Body of pancreas (tissue), 4 donors: ENCODE data around the gene ZNF385D. TPM values are rescaled to one million over a fixed set of nuclear protein-coding genes. Genes with fewer than 3 reads are reported as not detected.

Experiments used
- ATAC-seq: fragments of 150-250 bp; one replicate; pipeline ENCODE4 v1.9.1; 2016
- DNase-seq, 4 donors: peaks; one replicate each; pipeline ENCODE4 v3.0.0-alpha.2; 2019
- H3K27ac ChIP-seq, 4 donors: fragments of 200-600 bp; sonication (generic); 1 replicate in 3 of 4; 2 replicates in 1 of 4; pipeline versions ENCODE4 v1.5.1 to v1.6.1; 2016 to 2019; ENCODE audit warnings: mild to moderate bottlenecking in 1 of 4, mixed read lengths in 1 of 4, moderate library complexity in 1 of 4
- H3K27me3 ChIP-seq, 2 donors: fragments of 200-600 bp; sonication (generic); one replicate each; pipeline ENCODE4 v1.6.0; 2016; ENCODE audit warnings: mild to moderate bottlenecking in 1 of 2
- H3K36me3 ChIP-seq, 2 donors: fragments of 200-600 bp; sonication (generic); replicated peaks in 1 of 2; 2 replicates each; pipeline ENCODE4 v1.5.1; 2016; ENCODE audit warnings: low read depth in 2 of 2; ENCODE audit not compliant: insufficient read depth in 1 of 2
- H3K4me1 ChIP-seq: fragments of 200-600 bp; sonication (generic); one replicate; pipeline ENCODE4 v1.6.0; 2016
- H3K4me3 ChIP-seq, 2 donors: fragments of 200-600 bp; sonication (generic); 1 replicate in 1 of 2; 2 replicates in 1 of 2; pipeline ENCODE4 v1.5.1; 2016 to 2019
- H3K9me3 ChIP-seq, 3 donors: fragments of 200-600 bp; sonication (generic); 1 replicate in 2 of 3; 2 replicates in 1 of 3; pipeline ENCODE4 v1.5.1; 2016
- CTCF ChIP-seq, 7 experiments: fragments of 450-650 bp in 4 of 7; fragments of 200-600 bp in 3 of 7; sonication (generic) in 3 of 7; IDR thresholded peaks; one replicate each; pipeline ENCODE4 v1.5.1; 2016 to 2019; ENCODE audit warnings: antibody characterized with exemption in 7 of 7
- POLR2A ChIP-seq, 3 donors: fragments of 450-650 bp; IDR thresholded peaks; one replicate each; pipeline ENCODE4 v1.6.1; 2016; ENCODE audit warnings: antibody characterized with exemption in 3 of 3, mild to moderate bottlenecking in 2 of 3
- WGBS, 2 donors: methylation state at CpG; one replicate each; pipeline ENCODE4 v1.1.5; 2017; 5-methylcytosine and 5-hydroxymethylcytosine counted together
- intact Hi-C: fragments of 100-400 bp; cut with DNase I; formaldehyde crosslinking; loops from one replicate; pipeline ENCODE4 v1.15.1; 2023
- total RNA-seq, 2 donors: library from RNA; depleted of rRNA; stranded (reverse); fragments of >200 nt; gene quantifications; one replicate each; pipeline ENCODE4 v1.1.0, GENCODE V29; 2016

The ZNF385D gene
- total RNA-seq, 2 donors from 2014 or later, result 3.9 to 5.9 TPM

GRCh38 chr3:21421096-21421495 is 329.9 kb downstream of the ZNF385D start:
- no peaks in the 10 kb centered on the region for H3K9me3 ChIP-seq
- no peak for DNase-seq
- H3K27ac ChIP-seq, result no peak overlapping the region
- 39 to 50% methylated on average over 9 of the region's 9 CpGs for WGBS, 2 donors
- no peak for ATAC-seq
- no peaks in the 10 kb centered on the region for H3K36me3 ChIP-seq
- no peak overlapping the region for H3K4me3 ChIP-seq
- no peak for TF ChIP-seq CTCF (IDR thresholded peaks at IDR 0.05)
- TF ChIP-seq POLR2A (IDR thresholded peaks at IDR 0.05), result no peak
- intact Hi-C loops, result no loop called here
- no peaks in the 10 kb centered on the region for H3K27me3 ChIP-seq
- H3K4me1 ChIP-seq, result no peaks in the 10 kb centered on the region

GRCh38 chr3:21417991-21418390 is 333.0 kb downstream of the ZNF385D start:
- WGBS, 2 donors, result 8 to 31% methylated on average over 1 of the region's 1 CpG
- TF ChIP-seq POLR2A (IDR thresholded peaks at IDR 0.05) (no peak), CTCF (IDR thresholded peaks at IDR 0.05) (no peak)
- Histone ChIP-seq H3K27me3 (no peaks in the 10 kb centered on the region), H3K9me3 (no peaks in the 10 kb centered on the region), H3K4me1 (no peaks in the 10 kb centered on the region), H3K4me3 (no peak overlapping the region), H3K27ac (no peak overlapping the region), H3K36me3 (no peaks in the 10 kb centered on the region)
- ATAC-seq, result no peak
- intact Hi-C loops, result no loop called here
- no peak for DNase-seq

- no peak overlapping the region for H3K4me3 ChIP-seq
- ATAC-seq, result no peak
- H3K27ac ChIP-seq, result no peak overlapping the region
- intact Hi-C loops, result no loop called here
- no peaks in the 10 kb centered on the region for H3K4me1 ChIP-seq
- TF ChIP-seq CTCF (IDR thresholded peaks at IDR 0.05) (no peak), POLR2A (IDR thresholded peaks at IDR 0.05) (no peak)
- WGBS, 2 donors, result 50 to 51% methylated on average over 4 of the region's 4 CpGs
- no peaks in the 10 kb centered on the region for H3K36me3 ChIP-seq
- DNase-seq, result no peak
- H3K9me3 ChIP-seq, result no peaks in the 10 kb centered on the region
- H3K27me3 ChIP-seq, result no peaks in the 10 kb centered on the region
Observed at GRCh38 chr3:21414506-21414905, 336.5 kb downstream of the ZNF385D start.

GRCh38 chr3:21411058-21411457 is 340.0 kb downstream of the ZNF385D start:
- 65 to 78% methylated on average over 1 of the region's 1 CpG for WGBS, 2 donors
- intact Hi-C loops, result no loop called here
- no peak for TF ChIP-seq POLR2A (IDR thresholded peaks at IDR 0.05)
- TF ChIP-seq CTCF (IDR thresholded peaks at IDR 0.05), result no peak

GRCh38 chr3:21409401-21409800 is 341.6 kb downstream of the ZNF385D start:
- DNase-seq (no peak), ATAC-seq (no peak)
- Histone ChIP-seq H3K27ac (no peak overlapping the region), H3K36me3 (no peaks in the 10 kb centered on the region), H3K9me3 (no peaks in the 10 kb centered on the region), H3K4me3 (no peak overlapping the region), H3K27me3 (no peaks in the 10 kb centered on the region), H3K4me1 (no peaks in the 10 kb centered on the region)
- 35 to 50% methylated on average over 2 of the region's 2 CpGs for WGBS, 2 donors
- TF ChIP-seq CTCF (IDR thresholded peaks at IDR 0.05) (no peak), POLR2A (IDR thresholded peaks at IDR 0.05) (no peak)
- intact Hi-C loops, result no loop called here

More at GRCh38 chr3:21411058-21411457, 340.0 kb downstream of the ZNF385D start:
- Histone ChIP-seq H3K4me1 (no peaks in the 10 kb centered on the region), H3K27ac (no peak overlapping the region), H3K27me3 (no peaks in the 10 kb centered on the region), H3K36me3 (no peaks in the 10 kb centered on the region), H3K4me3 (no peak overlapping the region), H3K9me3 (no peaks in the 10 kb centered on the region)
- no peak for ATAC-seq
- DNase-seq, result no peak
